SU-DHL-6 (cell line): Measurements from ENCODE around the gene ATP6V1C2.

ENCODE experiments used
- CTCF ChIP-seq: fragments of 200-600 bp; sonication (generic); IDR thresholded peaks from one replicate; pipeline ENCODE4 v1.5.1; 2017; ENCODE audit warnings: antibody characterized with exemption, mild to moderate bottlenecking, low read length, moderate library complexity; ENCODE audit not compliant: insufficient read depth, poor library complexity, severe bottlenecking
- EZH2phosphoT487 ChIP-seq: fragments of 200-600 bp; sonication (generic), shearing (Covaris generic); conservative IDR thresholded peaks from 2 replicates; pipeline ENCODE4 v1.6.1; 2018; ENCODE audit warnings: mild to moderate bottlenecking, antibody characterized with exemption, low read length, moderate library complexity, mixed read lengths

- no peak for TF ChIP-seq CTCF
- no peak for TF ChIP-seq EZH2phosphoT487
These were observed 52.5 kb downstream of the ATP6V1C2 start for GRCh38 chr2:10773821-10774341.
